Measurements from ENCODE around the gene ZSCAN31.

ZSCAN31 gene

GRCh38 chr6:28335040-28335563 lies 846 bp downstream of the ZSCAN31 start:
- TF ChIP-seq CTCF (IDR thresholded peaks at IDR 0.05; ENCODE audit: control insufficient read depth, insufficient read depth, low read depth, low read length, missing control alignments): no peak
- DNase-seq (ENCODE audit: low read depth): no peak
- H3K4me3 ChIP-seq (ENCODE audit: control insufficient read depth, low read depth, low read length): peak overlapping the region; percentile 15; the same call in 1 of the 2 replicates

DNA sequence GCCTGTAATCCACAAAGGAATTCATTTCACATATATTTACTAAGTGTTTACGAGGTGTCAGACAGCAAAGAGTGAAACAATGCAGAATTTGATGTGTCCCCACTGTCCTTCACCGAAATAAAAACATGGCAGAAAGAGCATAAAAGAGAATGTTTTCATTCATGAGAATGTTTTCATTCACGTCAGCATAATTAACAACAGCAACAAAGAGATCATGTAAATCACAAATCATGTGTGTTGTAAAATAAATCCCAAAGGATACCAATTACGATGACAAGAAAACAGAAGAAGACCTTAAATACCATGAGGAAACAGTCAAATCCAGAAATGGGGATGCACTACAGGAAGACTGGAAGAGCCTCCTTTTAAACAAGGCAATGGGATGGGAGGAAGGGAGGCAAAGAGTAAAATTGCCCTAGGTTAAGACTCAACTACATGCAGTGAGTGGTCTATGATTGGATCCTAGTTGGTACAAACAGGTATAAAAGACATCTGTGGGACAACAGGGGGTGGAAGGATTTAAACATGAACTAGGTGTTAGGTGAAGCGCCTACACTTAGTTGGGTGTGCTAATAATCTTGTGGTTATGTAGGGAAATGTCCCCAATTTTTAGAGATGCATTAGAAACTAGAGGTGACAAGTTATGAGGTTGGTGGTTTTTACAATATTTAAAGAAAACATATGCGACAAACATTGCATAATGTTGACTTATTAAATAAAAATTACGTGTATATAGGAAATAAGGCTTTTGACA lies 1.5 kb downstream of the ZSCAN31 start:
- no peak for DNase-seq (ENCODE audit: low read depth)
- TF ChIP-seq CTCF (IDR thresholded peaks at IDR 0.05; ENCODE audit: control insufficient read depth, insufficient read depth, low read depth, low read length, missing control alignments): no peak
- H3K4me3 ChIP-seq (ENCODE audit: control insufficient read depth, low read depth, low read length): no peak overlapping the region

DNA sequence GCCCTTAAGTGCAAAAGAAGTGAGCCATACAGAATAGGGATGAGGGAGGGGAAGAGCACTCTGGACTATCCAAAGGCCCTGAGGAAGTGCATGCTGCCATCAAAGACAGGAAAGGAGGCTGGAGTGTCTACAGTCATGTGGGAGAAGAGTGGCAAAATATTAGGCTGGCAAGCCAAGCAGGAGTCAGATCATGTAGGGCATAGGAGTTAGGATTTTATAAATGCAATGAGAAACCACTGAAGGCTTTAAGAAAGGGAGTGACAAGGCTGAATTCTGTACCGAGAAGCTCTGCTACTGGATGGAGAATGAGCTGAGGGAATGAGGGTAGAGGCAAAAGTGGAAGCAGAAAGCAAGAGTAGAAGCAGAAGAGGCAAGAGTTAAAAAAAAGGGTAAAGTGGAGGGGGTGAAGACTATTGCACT lies 2.3 kb downstream of the ZSCAN31 start:
- no peak for TF ChIP-seq CTCF (IDR thresholded peaks at IDR 0.05; ENCODE audit: control insufficient read depth, insufficient read depth, low read depth, low read length, missing control alignments)
- no peak for DNase-seq (ENCODE audit: low read depth)
- H3K4me3 ChIP-seq (ENCODE audit: control insufficient read depth, low read depth, low read length): no peak overlapping the region

GRCh38 chr6:28333047-28333446 lies 2.9 kb downstream of the ZSCAN31 start:
- H3K4me3 ChIP-seq (ENCODE audit: control insufficient read depth, low read depth, low read length): no peak overlapping the region
- no peak for TF ChIP-seq CTCF (IDR thresholded peaks at IDR 0.05; ENCODE audit: control insufficient read depth, insufficient read depth, low read depth, low read length, missing control alignments)
- DNase-seq (ENCODE audit: low read depth): no peak

DNA sequence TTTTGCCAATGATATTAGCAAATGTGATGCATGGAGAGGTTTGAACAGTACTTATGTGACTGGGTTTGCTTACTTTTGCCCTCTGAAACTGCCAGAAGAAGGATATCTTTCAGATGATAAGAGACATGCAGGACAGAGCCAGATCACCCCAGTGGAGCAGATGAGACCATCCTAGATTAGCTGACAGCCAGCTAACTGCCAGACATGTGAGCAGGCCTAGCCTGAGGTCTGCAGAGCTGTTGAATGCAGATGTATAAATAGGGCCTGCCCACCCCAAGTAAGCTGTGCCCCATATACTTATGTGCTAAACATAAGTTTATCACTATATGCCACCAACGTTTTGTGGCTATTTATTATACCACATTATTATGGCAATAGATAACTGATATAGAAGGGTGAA lies 5.9 kb downstream of the ZSCAN31 start:
- no peak for DNase-seq (ENCODE audit: low read depth)
- no peak overlapping the region for H3K4me3 ChIP-seq (ENCODE audit: control insufficient read depth, low read depth, low read length)
- no peak for TF ChIP-seq CTCF (IDR thresholded peaks at IDR 0.05; ENCODE audit: control insufficient read depth, insufficient read depth, low read depth, low read length, missing control alignments)

DNA sequence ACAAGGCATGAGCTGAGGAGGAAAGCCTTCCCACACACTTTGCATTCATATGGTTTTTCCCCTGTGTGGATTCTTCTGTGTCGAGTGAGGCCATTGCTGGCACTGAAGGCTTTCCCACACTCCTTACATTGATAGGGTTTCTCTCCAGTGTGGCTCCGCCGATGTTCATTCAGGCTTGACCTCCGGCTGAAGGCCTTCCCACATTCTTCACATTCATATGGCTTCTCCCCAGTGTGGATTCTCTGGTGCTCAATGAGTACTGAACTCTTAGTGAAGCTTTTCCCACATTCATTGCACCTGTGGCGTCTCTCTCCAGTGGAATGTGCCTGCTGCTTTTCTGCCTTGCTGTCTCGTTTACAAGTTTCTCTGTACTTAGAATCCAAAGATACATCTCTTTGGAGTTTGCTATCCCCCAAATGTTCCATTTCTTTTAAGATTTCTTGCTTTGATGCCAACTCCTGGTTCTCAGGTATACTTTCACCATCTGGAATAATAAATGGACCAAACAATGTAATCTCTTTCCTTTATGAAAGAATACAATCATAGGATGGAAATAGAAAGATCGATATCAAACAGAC lies 9.5 kb downstream of the ZSCAN31 start:
- H3K4me3 ChIP-seq (ENCODE audit: control insufficient read depth, low read depth, low read length): no peak overlapping the region
- DNase-seq (ENCODE audit: low read depth): no peak
- no peak for TF ChIP-seq CTCF (IDR thresholded peaks at IDR 0.05; ENCODE audit: control insufficient read depth, insufficient read depth, low read depth, low read length, missing control alignments)

Measured in AG09309 (cell line).